KOPT-K1 (cell line): ENCODE measurements around the gene SOX18.
A peak's percentile ranks its signal among the peaks of the same experiment; 100 is the strongest.

Experiments used
- H3K27ac ChIP-seq: fragments of 200-600 bp; sonication (generic); 2 replicates; pipeline ENCODE4 v1.5.1; 2016; ENCODE audit warnings: antibody characterized with exemption, mild to moderate bottlenecking, low read depth, low read length; ENCODE audit not compliant: poor library complexity, severe bottlenecking
- H3K36me3 ChIP-seq: fragments of 200-600 bp; sonication (generic); 2 replicates; pipeline ENCODE4 v1.5.1; 2017; ENCODE audit warnings: antibody characterized with exemption, mild to moderate bottlenecking, low read length, moderate library complexity; ENCODE audit not compliant: insufficient read depth
- H3K9me3 ChIP-seq: fragments of 200-600 bp; sonication (generic); 2 replicates; pipeline ENCODE4 v1.5.1; 2017; ENCODE audit warnings: antibody characterized with exemption, low read length, mild to moderate bottlenecking; ENCODE audit not compliant: insufficient read depth, poor library complexity, severe bottlenecking

Gene SOX18

GRCh38 chr20:64033981-64034493, 15.4 kb downstream of the SOX18 start:
- Histone ChIP-seq H3K36me3 (peaks cover 54% of the 10 kb centered on the region), H3K27ac (peak overlapping the region; percentile 91), H3K9me3 (no peaks in the 10 kb centered on the region)

- Histone ChIP-seq H3K9me3 (no peaks in the 10 kb centered on the region), H3K27ac (peak overlapping the region; percentile 91), H3K36me3 (peaks cover 65% of the 10 kb centered on the region)
These were observed 16.5 kb downstream of the SOX18 start for GRCh38 chr20:64032706-64033624.

GRCh38 chr20:64031822-64032314, 17.6 kb downstream of the SOX18 start:
- Histone ChIP-seq H3K9me3 (no peaks in the 10 kb centered on the region), H3K27ac (no peak overlapping the region), H3K36me3 (peaks cover 76% of the 10 kb centered on the region)

- H3K9me3 ChIP-seq: no peaks in the 10 kb centered on the region
These were observed 18.9 kb downstream of the SOX18 start for GRCh38 chr20:64030371-64031134.

GRCh38 chr20:64029293-64030117, 19.9 kb downstream of the SOX18 start:
- no peaks in the 10 kb centered on the region for H3K9me3 ChIP-seq
- no peak overlapping the region for H3K27ac ChIP-seq
- H3K36me3 ChIP-seq: peaks cover 99% of the 10 kb centered on the region

More at GRCh38 chr20:64030371-64031134, 18.9 kb downstream of the SOX18 start:
- no peak overlapping the region for H3K27ac ChIP-seq
- peaks cover 88% of the 10 kb centered on the region for H3K36me3 ChIP-seq

GRCh38 chr20:64027981-64028685, 21.3 kb downstream of the SOX18 start:
- Histone ChIP-seq H3K36me3 (peaks cover 99% of the 10 kb centered on the region), H3K9me3 (no peaks in the 10 kb centered on the region), H3K27ac (no peak overlapping the region)

GRCh38 chr20:64025826-64026412, 23.5 kb downstream of the SOX18 start:
- H3K36me3 ChIP-seq: peaks cover 100% of the 10 kb centered on the region
- no peak overlapping the region for H3K27ac ChIP-seq
- no peaks in the 10 kb centered on the region for H3K9me3 ChIP-seq

GRCh38 chr20:64025101-64025825, 24.2 kb downstream of the SOX18 start:
- H3K27ac ChIP-seq: no peak overlapping the region
- H3K9me3 ChIP-seq: no peaks in the 10 kb centered on the region
- peaks cover 98% of the 10 kb centered on the region for H3K36me3 ChIP-seq

- Histone ChIP-seq H3K27ac (no peak overlapping the region), H3K36me3 (peaks cover 98% of the 10 kb centered on the region)
These were observed 25.1 kb downstream of the SOX18 start for GRCh38 chr20:64024141-64024990.

GRCh38 chr20:64023361-64024140, 25.9 kb downstream of the SOX18 start:
- peaks cover 98% of the 10 kb centered on the region for H3K36me3 ChIP-seq
- H3K27ac ChIP-seq: no peak overlapping the region
- no peaks in the 10 kb centered on the region for H3K9me3 ChIP-seq

More at GRCh38 chr20:64024141-64024990, 25.1 kb downstream of the SOX18 start:
- H3K9me3 ChIP-seq: no peaks in the 10 kb centered on the region

- H3K27ac ChIP-seq: no peak overlapping the region
- H3K9me3 ChIP-seq: no peaks in the 10 kb centered on the region
- peaks cover 98% of the 10 kb centered on the region for H3K36me3 ChIP-seq
These were observed 26.6 kb downstream of the SOX18 start for GRCh38 chr20:64022671-64023360.
